GM19351 (cell line): ENCODE results near the gene CD37.
"Not testable (repeated sequence)": the region's sequence is repeated elsewhere in the genome, so short reads cannot be mapped to it uniquely, and the experiment has no call there.

Experiments
- ATAC-seq: cut with Tn5 transposase; IDR thresholded peaks from one replicate; pipeline ENCODE4 v1.9.1; 2021; ENCODE audit warnings: mild to moderate bottlenecking, moderate library complexity; ENCODE audit not compliant: unreplicated experiment

The CD37 gene

GRCh38 chr19:49328741-49329140, 6.5 kb upstream of the CD37 start:
- no peak for ATAC-seq

- not testable (repeated sequence) for ATAC-seq
Measured at GRCh38 chr19:49331187-49331586, 4.0 kb upstream of the CD37 start.

GRCh38 chr19:49331616-49332055, 3.6 kb upstream of the CD37 start:
- no peak for ATAC-seq

- not testable (repeated sequence) for ATAC-seq
Measured at GRCh38 chr19:49332691-49333417, 2.4 kb upstream of the CD37 start.

GRCh38 chr19:49333418-49333805, 1.8 kb upstream of the CD37 start:
- no peak for ATAC-seq

GRCh38 chr19:49333811-49334288, 1.4 kb upstream of the CD37 start:
- peak; percentile 44 for ATAC-seq

GRCh38 chr19:49335784-49336481, 727 bp downstream of the CD37 start:
- no peak for ATAC-seq

GRCh38 chr19:49336482-49337266, 1.5 kb downstream of the CD37 start:
- no peak for ATAC-seq

GRCh38 chr19:49337267-49338022, 2.2 kb downstream of the CD37 start:
- ATAC-seq, result no peak

GRCh38 chr19:49338023-49338677, 2.9 kb downstream of the CD37 start:
- ATAC-seq, result no peak

GRCh38 chr19:49338691-49339300, 3.6 kb downstream of the CD37 start:
- no peak for ATAC-seq

GRCh38 chr19:49339301-49340068, 4.3 kb downstream of the CD37 start:
- ATAC-seq, result no peak

GRCh38 chr19:49340069-49340864, 5.1 kb downstream of the CD37 start:
- ATAC-seq, result no peak

- no peak for ATAC-seq
Measured at GRCh38 chr19:49340865-49341718, 5.9 kb downstream of the CD37 start.

GRCh38 chr19:49342291-49342721, 7.1 kb downstream of the CD37 start:
- ATAC-seq, result no peak

- no peak for ATAC-seq
Measured at GRCh38 chr19:49343123-49343522, 7.9 kb downstream of the CD37 start.
